DMS153 treated with DMSO at 0.1 percent for 48 hours (cell line): ENCODE measurements around the gene NXPH3.

Source experiments
- DNase-seq: peaks from one replicate; lab custom pipeline; 2025; ENCODE audit not compliant: unreplicated experiment; lab: John Stamatoyannopoulos, UW

Gene NXPH3

DNA sequence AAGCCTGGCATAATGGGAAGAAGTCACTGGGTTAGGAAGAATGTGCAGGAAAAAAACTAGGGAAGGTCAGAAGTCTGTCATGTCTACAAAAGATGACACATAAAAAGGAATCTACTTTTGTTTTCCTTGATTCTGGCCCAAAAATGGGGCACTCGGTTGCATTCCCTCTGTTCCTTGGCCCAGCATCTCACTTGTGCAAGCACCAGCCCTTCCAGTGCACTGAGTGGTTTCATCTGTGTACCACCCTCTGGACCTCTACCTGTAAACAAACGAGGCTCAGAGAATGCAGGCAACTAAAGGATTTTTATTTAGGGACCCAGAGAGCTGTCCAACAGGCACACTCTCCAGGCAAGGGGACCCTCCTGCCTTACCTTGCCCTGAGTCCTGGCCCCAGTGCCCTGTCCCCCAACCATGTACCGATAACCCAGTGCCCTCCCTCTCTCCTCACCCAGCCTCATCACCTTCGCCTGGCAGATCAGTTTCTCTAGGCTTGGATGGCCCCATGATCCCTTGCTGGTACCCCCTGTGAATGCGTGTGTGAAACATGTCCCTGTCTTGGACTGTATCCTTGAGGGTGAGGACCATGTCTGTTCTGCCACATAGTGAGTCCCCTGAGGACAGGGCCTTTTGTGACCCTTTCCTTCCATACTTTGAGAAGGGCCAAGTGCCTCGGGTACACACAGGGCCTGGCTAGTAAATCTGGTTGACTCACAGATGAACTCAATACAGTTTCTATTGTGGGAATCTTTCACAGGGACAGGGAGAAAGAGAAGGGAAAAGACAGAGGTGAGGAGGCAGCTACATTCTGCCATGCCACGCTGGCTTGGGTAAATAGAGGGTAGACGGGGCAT is 13.3 kb downstream of the NXPH3 start:
- no peak for DNase-seq

- no peak for DNase-seq
Observed at GRCh38 chr17:49589577-49589927, 13.9 kb downstream of the NXPH3 start.

- DNase-seq = no peak
Observed at GRCh38 chr17:49590874-49591273, 15.2 kb downstream of the NXPH3 start.

DNA sequence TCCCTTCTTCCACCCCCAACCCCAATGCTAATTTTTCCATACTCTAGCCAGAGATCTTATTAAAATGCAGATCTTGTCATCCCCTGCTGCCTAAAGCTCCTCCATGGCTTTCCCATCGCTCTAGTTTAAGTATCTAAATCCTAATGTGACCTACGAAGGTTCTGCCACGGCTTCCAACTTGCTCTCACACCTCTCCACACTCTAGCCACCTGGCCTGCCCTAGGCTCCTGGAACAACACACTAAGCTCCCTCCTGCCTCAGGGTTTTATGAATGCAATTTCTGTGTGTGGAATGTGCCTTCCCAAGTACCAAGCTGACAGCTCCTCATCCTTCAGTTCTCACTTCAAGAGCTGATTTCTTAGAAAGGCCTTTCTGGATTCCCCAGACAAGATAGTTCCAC is 16.6 kb downstream of the NXPH3 start:
- no peak for DNase-seq

- DNase-seq = no peak
Observed at GRCh38 chr17:49595328-49595727, 19.7 kb downstream of the NXPH3 start.

- DNase-seq = no peak
Observed at GRCh38 chr17:49595980-49596379, 20.3 kb downstream of the NXPH3 start.

DNA sequence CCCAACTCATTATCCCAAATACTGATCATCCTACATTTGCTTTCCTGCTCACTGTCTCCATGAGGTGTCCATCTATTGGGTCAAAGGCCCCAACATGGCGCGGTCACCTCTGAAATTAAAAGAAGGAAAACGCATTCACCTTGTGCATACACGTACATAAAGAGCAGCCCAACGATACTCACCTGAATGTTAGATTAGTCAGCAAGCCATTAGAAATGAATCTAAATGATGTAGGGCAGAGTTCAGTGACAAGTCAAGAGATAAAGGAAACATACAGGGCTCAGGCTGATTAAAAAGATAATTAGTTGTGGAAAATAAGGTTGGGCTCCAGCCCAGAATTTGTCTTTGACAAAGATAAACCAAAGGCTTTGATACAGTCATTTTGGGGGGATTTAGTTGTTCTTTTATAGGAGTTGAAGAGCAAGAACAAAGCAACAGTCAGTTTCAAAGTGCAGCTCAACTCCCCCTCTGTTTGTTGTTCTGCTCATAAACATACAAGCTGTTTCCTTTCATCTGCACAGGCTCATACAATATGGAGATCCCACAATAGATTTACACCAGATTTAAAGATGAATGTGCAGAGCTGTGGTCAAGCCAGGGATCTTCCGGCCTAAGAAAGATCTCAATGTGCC is 21.1 kb downstream of the NXPH3 start:
- no peak for DNase-seq

GRCh38 chr17:49597436-49597835 is 21.8 kb downstream of the NXPH3 start:
- no peak for DNase-seq

DNA sequence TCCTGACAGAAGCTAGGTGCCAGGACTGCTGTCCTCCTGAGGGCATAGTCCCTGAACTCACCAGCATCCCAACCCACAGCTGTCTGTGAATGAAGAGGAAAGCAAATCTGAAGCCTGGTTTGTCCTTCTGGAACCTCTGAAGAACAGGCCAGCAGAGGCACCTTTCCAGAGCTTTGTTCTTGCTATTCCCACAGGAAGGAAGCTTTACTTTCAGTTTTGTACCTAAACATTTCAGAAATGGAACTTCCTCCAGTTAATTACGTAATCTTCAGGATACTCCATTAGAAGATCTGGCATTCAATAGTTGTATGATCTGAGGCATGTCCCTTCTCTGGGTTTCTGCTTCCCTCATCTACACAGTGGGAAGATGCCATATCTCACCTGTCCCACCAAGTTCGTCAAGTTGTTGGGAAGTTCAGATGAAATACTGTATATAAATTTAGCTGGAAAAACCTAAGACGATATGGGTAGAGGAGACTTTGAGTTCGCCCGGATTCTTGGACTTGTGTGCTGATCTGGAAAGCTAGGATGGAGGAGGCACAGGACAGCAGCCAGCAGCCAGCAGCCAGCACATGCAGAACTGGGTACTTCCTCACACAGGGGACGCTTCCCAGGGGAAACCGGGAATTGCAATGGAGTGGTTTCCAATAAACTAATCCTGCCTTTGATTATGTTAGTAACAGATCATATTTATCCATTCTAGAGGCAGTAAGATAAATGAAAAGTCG is 22.4 kb downstream of the NXPH3 start:
- no peak for DNase-seq

DNA sequence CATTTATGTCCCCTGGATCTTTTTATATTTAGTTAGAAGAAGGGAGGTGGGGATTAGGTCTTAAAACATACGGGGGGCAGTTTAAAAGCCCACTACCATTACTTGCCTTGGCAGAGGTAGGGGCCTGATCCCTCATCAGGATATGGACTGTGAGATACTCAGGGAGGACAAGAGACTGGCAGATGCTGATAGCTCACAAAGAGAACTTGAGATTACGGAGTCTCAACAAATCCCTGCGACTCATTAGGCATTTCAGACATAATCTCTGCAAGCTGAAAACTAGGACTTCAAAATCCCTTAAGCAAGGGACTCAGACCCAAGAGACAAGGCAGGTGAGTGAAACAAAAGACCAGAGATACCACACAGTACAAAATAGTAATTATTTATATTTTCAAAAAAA is 23.2 kb downstream of the NXPH3 start:
- DNase-seq = no peak

DNA sequence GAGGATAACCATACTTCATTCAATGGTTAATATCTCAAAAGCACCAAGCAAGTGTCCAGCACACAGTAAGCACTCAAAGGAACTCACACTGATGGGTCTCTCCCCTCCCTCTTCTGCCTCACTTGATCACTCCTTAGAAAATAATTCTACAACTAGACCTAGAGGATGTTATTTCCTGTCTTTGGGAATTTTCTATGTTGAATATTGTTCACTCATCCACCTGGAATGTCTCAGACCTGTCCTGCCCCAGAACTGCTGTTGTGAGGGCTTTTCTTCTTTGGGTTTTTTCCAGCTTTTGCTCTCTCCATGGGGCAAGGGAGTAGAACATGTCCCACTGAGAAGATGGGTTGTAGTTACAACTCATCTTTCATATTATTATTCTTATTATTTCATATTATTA is 25.3 kb downstream of the NXPH3 start:
- DNase-seq = no peak

DNA sequence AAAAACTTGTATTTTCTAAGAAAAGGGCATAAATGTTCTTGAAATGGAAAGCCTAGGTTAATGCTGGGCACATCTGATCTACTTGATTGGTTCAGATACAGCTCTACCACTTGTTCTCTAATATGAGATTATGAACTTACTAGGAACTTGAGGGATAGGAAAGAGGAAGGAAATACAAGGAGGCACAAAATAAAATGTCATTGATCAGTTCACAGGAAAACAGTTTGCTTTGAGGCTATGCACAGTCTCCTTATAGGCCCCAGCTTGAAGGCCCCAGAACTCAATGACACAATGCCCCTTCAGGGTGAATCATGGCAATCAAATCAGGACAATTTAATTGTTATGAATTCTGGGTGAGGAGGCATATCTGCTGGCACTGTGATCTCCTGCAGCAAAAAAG is 27.1 kb downstream of the NXPH3 start:
- no peak for DNase-seq

DNA sequence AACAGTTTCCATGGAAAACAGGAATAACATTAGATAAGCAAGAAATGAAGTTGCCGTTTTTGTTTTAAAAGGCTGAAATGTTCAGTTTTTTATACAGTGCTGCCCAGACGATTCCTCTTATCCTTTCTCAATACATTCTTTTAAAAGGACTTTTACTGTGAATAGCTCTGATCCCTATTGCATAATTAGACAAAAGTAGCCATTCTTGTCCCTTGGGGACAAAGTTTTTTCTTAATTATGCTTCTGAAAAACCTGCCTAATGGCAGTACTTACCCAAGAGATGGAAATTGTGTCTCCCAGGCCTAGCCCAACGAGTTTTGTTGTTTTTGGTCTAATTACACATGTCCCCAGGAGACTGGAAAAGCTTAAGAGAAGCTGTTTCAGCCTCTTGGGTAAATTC is 27.6 kb downstream of the NXPH3 start:
- DNase-seq = no peak

DNA sequence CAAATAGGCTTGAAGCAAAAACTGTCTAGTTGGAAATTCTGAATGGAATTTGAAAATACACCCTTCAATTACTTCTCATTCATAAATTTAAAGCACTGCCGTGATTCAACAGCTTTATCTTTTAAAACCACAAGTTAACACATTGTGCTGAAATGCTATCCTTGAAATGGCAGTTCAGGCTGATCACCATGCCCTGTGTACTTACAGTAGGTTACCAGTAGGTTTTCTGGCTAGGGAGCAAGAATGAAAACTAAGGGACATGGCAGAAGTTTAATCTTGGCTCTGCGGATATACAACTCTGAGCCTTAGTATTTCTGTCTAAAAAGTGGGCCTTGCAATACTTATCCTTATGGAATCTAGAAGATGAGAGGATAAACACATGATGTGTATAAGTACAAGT is 28.0 kb downstream of the NXPH3 start:
- DNase-seq = no peak

DNA sequence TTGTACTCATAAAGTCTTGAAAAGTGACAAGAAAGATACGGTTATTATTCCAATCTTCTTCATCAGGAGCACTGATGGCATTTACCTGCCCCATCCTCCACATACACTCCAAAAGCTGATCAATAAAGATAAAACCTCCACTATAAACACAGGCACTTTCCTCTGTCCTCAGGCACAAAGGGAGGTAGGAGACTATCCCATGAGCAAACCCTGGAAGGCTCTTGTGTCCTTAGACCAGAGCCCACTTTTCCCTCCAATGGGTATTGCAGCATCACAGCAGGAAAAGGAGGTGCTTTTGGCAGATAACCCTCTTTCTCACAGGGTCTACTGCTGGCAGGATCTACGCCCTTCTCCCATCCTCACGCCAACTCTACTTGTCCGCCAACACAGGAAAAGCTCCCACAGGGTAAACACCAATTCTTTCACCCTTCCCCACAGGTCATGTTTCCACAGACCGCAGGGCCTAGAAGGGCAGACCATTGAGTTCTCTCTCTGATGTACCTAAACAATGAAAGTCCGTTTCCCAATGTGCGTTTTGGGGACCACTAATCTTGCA is 28.7 kb downstream of the NXPH3 start:
- DNase-seq = no peak

GRCh38 chr17:49610883-49611584 is 35.4 kb downstream of the NXPH3 start:
- DNase-seq = no peak

GRCh38 chr17:49612726-49613125 is 37.1 kb downstream of the NXPH3 start:
- no peak for DNase-seq

GRCh38 chr17:49613182-49613800 is 37.6 kb downstream of the NXPH3 start:
- no peak for DNase-seq

DNA sequence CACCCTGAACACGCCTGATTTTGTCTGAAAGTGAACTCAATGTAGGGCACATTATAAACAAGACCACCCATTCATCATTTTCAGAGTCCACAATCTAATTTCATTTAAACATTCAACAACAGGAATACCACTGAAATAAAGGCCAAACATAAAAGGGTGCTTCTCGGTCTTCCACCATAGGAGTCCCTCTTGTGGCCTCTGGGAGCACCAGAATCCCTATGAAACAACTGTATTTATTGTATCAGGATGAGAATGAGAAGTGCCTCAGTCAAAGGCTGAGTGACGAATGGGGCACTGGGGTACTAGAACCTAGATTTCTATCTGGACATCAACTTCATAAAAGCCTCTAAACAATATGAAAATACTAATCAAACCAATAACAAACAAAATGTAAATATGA is 40.4 kb downstream of the NXPH3 start:
- no peak for DNase-seq

DNA sequence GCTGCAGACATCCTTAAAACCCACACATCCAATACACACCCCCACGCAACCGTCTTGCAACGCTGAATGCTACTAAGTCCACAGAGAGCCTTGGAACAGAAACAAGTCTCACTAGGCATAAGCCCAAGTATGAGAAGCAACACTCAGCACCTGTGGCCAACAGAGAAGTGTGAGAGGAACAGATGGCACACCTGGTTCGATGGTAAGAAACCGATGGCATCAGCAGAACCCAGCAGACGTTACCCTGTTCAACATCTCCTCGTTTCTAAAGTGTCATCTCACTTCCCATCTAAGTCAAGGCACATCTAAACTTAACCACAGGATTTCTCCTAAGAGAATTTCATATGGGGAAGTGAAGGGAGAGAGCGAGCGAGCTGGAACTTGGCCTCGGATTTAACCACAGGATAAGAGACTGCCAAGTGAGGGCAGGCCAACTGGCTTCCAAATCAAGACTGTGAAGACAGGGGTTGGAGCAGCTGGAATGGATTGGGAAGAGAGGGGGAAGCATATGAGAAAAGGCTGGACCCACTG is 41.0 kb downstream of the NXPH3 start:
- no peak for DNase-seq
